IMR-90 (cell line): ENCODE measurements around the gene PALS1. TPM values are rescaled to one million over a fixed set of nuclear protein-coding genes. Genes with fewer than 3 reads are reported as not detected.

Experiments
- ATAC-seq: fragments of 200-7000 bp; cut with Tn5 transposase; 2 replicates; pipeline ENCODE4 v1.9.1; 2020; ENCODE audit warnings: low read depth, mild to moderate bottlenecking, moderate library complexity
- BruUV-seq: library from RNA; stranded (reverse); fragments of 400-500 nt; replicated peaks from 2 replicates; lab custom pipeline; 2021; lab: Mats Ljungman, UMichigan
- CTCF ChIA-PET: fragments of 300-600 bp; formaldehyde crosslinking; extraction: SDS; loops from one replicate; lab custom pipeline; 2021; ENCODE audit warnings: antibody characterized with exemption; lab: Yijun Ruan, JAX
- POLR2A ChIA-PET: fragments of 300-600 bp; sonication (Branson Sonifier 250); formaldehyde crosslinking; loops from one replicate; lab custom pipeline; 2022; ENCODE audit warnings: antibody characterized with exemption; ENCODE audit not compliant: unreplicated experiment; lab: Charles Lee
- DNase-seq: peaks from one replicate; pipeline ENCODE4 v3.0.0; 2013
- H2AFZ ChIP-seq: replicated peaks from 2 replicates; pipeline ENCODE3; 2013; ENCODE audit warnings: low read length, mild to moderate bottlenecking; ENCODE audit not compliant: poor library complexity
- H2AK5ac ChIP-seq: 2 replicates; pipeline ENCODE4 v1.6.1; 2013; ENCODE audit warnings: low read depth, low read length, inconsistent platforms
- H2AK9ac ChIP-seq: replicated peaks from 2 replicates; pipeline ENCODE3; 2013; ENCODE audit warnings: mild to moderate bottlenecking, low read depth, low read length, moderate library complexity; ENCODE audit not compliant: poor library complexity
- H2BK120ac ChIP-seq: 2 replicates; pipeline ENCODE4 v1.6.1; 2013; ENCODE audit warnings: low read depth, low read length, inconsistent platforms
- H2BK15ac ChIP-seq: 3 replicates; pipeline ENCODE4 v1.6.1; 2013; ENCODE audit warnings: low read depth, low read length, inconsistent platforms
- H2BK20ac ChIP-seq: 2 replicates; pipeline ENCODE4 v1.6.1; 2013; ENCODE audit warnings: low read depth, mild to moderate bottlenecking, inconsistent platforms, low read length, moderate library complexity
- H2BK5ac ChIP-seq: 2 replicates; pipeline ENCODE4 v1.6.1; 2013; ENCODE audit warnings: mild to moderate bottlenecking, low read depth, low read length, inconsistent platforms; ENCODE audit not compliant: poor library complexity, severe bottlenecking
- H3K14ac ChIP-seq: replicated peaks from 2 replicates; pipeline ENCODE4 v1.6.1; 2013; ENCODE audit warnings: low read depth, low read length, inconsistent platforms
- H3K18ac ChIP-seq: 2 replicates; pipeline ENCODE4 v1.6.1; 2013; ENCODE audit warnings: low read depth, low read length, control low read depth
- H3K23ac ChIP-seq: 2 replicates; pipeline ENCODE4 v1.6.1; 2013; ENCODE audit warnings: low read depth, low read length, inconsistent platforms
- H3K27ac ChIP-seq: 2 replicates; pipeline ENCODE4 v1.5.1; 2013; ENCODE audit warnings: mild to moderate bottlenecking, control low read depth, low read length; ENCODE audit not compliant: insufficient read depth
- H3K27me3 ChIP-seq: 2 replicates; pipeline ENCODE4 v1.6.1; 2013; ENCODE audit warnings: low read length; ENCODE audit not compliant: control insufficient read depth, insufficient read depth
- H3K36me3 ChIP-seq: 2 replicates; pipeline ENCODE4 v1.6.1; 2013; ENCODE audit warnings: low read length, mixed read lengths; ENCODE audit not compliant: control insufficient read depth, insufficient read depth
- H3K4ac ChIP-seq: 2 replicates; pipeline ENCODE4 v1.6.1; 2013; ENCODE audit warnings: low read depth, low read length, inconsistent platforms
- H3K4me1 ChIP-seq: 2 replicates; pipeline ENCODE4 v1.6.1; 2013; ENCODE audit warnings: low read length, mixed read lengths; ENCODE audit not compliant: control insufficient read depth, insufficient read depth
- H3K4me2 ChIP-seq: 2 replicates; pipeline ENCODE4 v1.6.1; 2013; ENCODE audit warnings: low read depth, mild to moderate bottlenecking, control low read depth, low read length, moderate library complexity
- H3K4me3 ChIP-seq: 2 replicates; pipeline ENCODE4 v1.5.1; 2013; ENCODE audit warnings: low read depth, mild to moderate bottlenecking, control low read depth, low read length, moderate library complexity; ENCODE audit not compliant: insufficient read depth
- H3K56ac ChIP-seq: 2 replicates; pipeline ENCODE4 v1.6.1; 2013; ENCODE audit warnings: low read length, inconsistent platforms; ENCODE audit not compliant: insufficient read depth; ENCODE audit errors: extremely low read depth
- H3K79me1 ChIP-seq, 2 experiments: 2 replicates each; pipeline ENCODE4 v1.6.1; 2013; ENCODE audit warnings: low read length in 2 of 2, inconsistent platforms in 1 of 2, low read depth in 1 of 2
- H3K9ac ChIP-seq: 2 replicates; pipeline ENCODE4 v1.6.1; 2013; ENCODE audit warnings: low read depth, low read length, control low read depth
- H3K9me1 ChIP-seq: 2 replicates; pipeline ENCODE4 v1.6.1; 2013; ENCODE audit warnings: low read length, inconsistent platforms; ENCODE audit not compliant: insufficient read depth
- H3K9me3 ChIP-seq: 2 replicates; pipeline ENCODE4 v1.6.1; 2013; ENCODE audit warnings: low read length; ENCODE audit not compliant: control insufficient read depth, insufficient read depth
- H4K20me1 ChIP-seq: 2 replicates; pipeline ENCODE4 v1.6.1; 2013; ENCODE audit warnings: low read length, inconsistent platforms; ENCODE audit not compliant: insufficient read depth
- H4K5ac ChIP-seq: 2 replicates; pipeline ENCODE4 v1.6.1; 2013; ENCODE audit warnings: mild to moderate bottlenecking, low read depth, low read length, control low read depth
- H4K8ac ChIP-seq, 2 experiments: 2 replicates each; pipeline ENCODE4 v1.6.1; 2013; ENCODE audit warnings: low read depth in 2 of 2, low read length in 2 of 2, control low read depth in 1 of 2, inconsistent platforms in 1 of 2
- H4K91ac ChIP-seq: 2 replicates; pipeline ENCODE4 v1.6.1; 2013; ENCODE audit warnings: low read depth, low read length, inconsistent platforms; ENCODE audit not compliant: insufficient read depth
- BHLHE40 ChIP-seq: fragments of 150-350 bp; IDR thresholded peaks from 2 replicates; pipeline ENCODE4 v1.6.1; 2016; ENCODE audit warnings: mild to moderate bottlenecking, low read depth, low read length
- CEBPB ChIP-seq: IDR thresholded peaks from 2 replicates; pipeline ENCODE4 v1.6.1; 2012; ENCODE audit warnings: low read depth, low read length, improper control_type of control experiment
- CHD1 ChIP-seq: IDR thresholded peaks from 2 replicates; pipeline ENCODE4 v1.6.1; 2012; ENCODE audit warnings: low read depth, low read length, improper control_type of control experiment
- FOS ChIP-seq: fragments of 150-350 bp; IDR thresholded peaks from 2 replicates; pipeline ENCODE4 v1.6.1; 2016; ENCODE audit warnings: low read depth, low read length
- MAFK ChIP-seq: IDR thresholded peaks from 2 replicates; pipeline ENCODE4 v1.6.1; 2012; ENCODE audit warnings: low read depth, low read length, improper control_type of control experiment
- MAZ ChIP-seq: IDR thresholded peaks from 2 replicates; pipeline ENCODE4 v1.6.1; 2012; ENCODE audit warnings: low read depth, mild to moderate bottlenecking, low read length, improper control_type of control experiment, moderate library complexity, borderline replicate concordance
- NFE2L2 ChIP-seq: fragments of 150-350 bp; IDR thresholded peaks from 2 replicates; pipeline ENCODE4 v1.6.1; 2016; ENCODE audit warnings: low read depth, mild to moderate bottlenecking, low read length
- POLR2A ChIP-seq: IDR thresholded peaks from 2 replicates; pipeline ENCODE4 v1.6.1; 2012; ENCODE audit warnings: mild to moderate bottlenecking, low read depth, low read length
- RAD21 ChIP-seq: IDR thresholded peaks from 2 replicates; pipeline ENCODE4 v1.6.1; 2012; ENCODE audit warnings: low read length, improper control_type of control experiment
- RCOR1 ChIP-seq: IDR thresholded peaks from 2 replicates; pipeline ENCODE4 v1.6.1; 2012; ENCODE audit warnings: mild to moderate bottlenecking, low read length, improper control_type of control experiment; ENCODE audit not compliant: insufficient replicate concordance
- RFX5 ChIP-seq: IDR thresholded peaks from 2 replicates; pipeline ENCODE4 v1.8.0; 2012; ENCODE audit warnings: low read depth, mild to moderate bottlenecking, low read length, moderate library complexity
- SMC3 ChIP-seq: fragments of 150-350 bp; IDR thresholded peaks from 2 replicates; pipeline ENCODE4 v1.6.1; 2016; ENCODE audit warnings: low read depth, mild to moderate bottlenecking, antibody characterized with exemption, low read length, moderate library complexity
- USF2 ChIP-seq: fragments of 150-350 bp; IDR thresholded peaks from 2 replicates; pipeline ENCODE4 v1.6.1; 2017; ENCODE audit warnings: mild to moderate bottlenecking, antibody characterized with exemption, low read length, low read depth
- WGBS, 2 experiments: methylation state at CpG; one replicate each; pipeline versions ENCODE4 v1.1.5 to v1.1.7; 2013; ENCODE audit warnings: missing lambda C conversion rate in 2 of 2; ENCODE audit not compliant: insufficient read length in 1 of 2; ENCODE audit errors: extremely low coverage in 2 of 2; 5-methylcytosine and 5-hydroxymethylcytosine counted together
- dilution Hi-C: fragments of 300-500 bp; cut with HindIII; formaldehyde crosslinking; loops from one replicate; pipeline ENCODE4 v1.14.3; 2018; ENCODE audit warnings: low sequenced_read_pairs; ENCODE audit not compliant: unreplicated experiment
- in situ Hi-C: fragments of 300-500 bp; cut with MboI; formaldehyde crosslinking; loops from 3 replicates; pipeline ENCODE4 v1.14.3; 2019; ENCODE audit warnings: low sequenced_read_pairs, inconsistent platforms, mixed read lengths
- intact Hi-C: fragments of 100-400 bp; cut with micrococcal nuclease; formaldehyde crosslinking; loops from 2 replicates; pipeline ENCODE4 v1.10.0; 2022
- polyA plus RNA-seq, 3 experiments: library from polyadenylated mRNA; depleted of rRNA; stranded (reverse); fragments of >200 nt; gene quantifications; 2 replicates each; pipeline ENCODE4 v1.2.3, GENCODE V29; 2012; ENCODE audit warnings: low replicate concordance in 1 of 3
- total RNA-seq: library from RNA; depleted of rRNA; stranded (reverse); fragments of >200 nt; gene quantifications from 2 replicates; pipeline ENCODE4 v1.2.3, GENCODE V29; 2012
- TF ChIP-seq, protein P1 (sequence below): conservative IDR thresholded peaks from 2 replicates; pipeline ENCODE4 v1.5.1; 2012; ENCODE audit warnings: mild to moderate bottlenecking, low read depth, low read length, improper control_type of control experiment
- TF ChIP-seq, protein P2 (sequence below): fragments of 150-350 bp; IDR thresholded peaks from 2 replicates; pipeline ENCODE4 v1.6.1; 2016; ENCODE audit warnings: low read depth, mild to moderate bottlenecking, low read length, moderate library complexity, borderline replicate concordance

The PALS1 gene
- total and polyA plus RNA-seq, 2 of the 4 experiments (the other 2 are of a cell fraction): 17.7 to 40.1 TPM

DNA sequence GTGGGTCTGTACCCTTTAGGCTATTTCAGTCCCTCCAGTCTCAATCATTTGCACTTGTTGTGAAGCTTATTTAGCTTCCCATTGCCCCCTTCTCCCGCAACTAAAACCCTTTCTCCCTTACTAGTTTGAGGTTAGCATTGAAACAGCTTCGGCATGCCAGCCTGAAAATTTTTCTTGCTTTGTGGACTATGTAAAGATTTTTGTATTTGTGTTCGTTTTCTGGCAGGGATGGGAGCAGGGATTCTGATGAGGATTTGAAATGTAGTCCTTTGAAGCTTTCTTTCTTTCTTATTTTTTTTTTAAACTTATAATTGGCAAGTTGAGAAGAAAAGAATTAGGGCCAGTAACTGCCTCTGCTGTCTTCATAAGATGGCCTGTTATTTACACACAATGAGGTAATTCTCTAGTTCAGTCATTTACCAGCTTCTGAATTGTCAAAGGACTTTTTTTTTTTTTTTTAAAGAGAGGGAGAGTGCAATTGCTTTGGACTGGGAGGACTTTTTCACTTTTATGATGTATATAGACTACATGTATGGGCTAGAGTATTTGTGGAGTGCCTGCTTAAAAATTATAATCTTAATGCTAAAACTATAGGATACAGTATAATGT, 29.0 kb downstream of the PALS1 start:
- ChIA-PET CTCF (interaction anchor here (0.6 to 1.2 kb wide), 4 partner anchors 16 to 219 kb away, joined by 3 to 9 read pairs (median 6); no protein-coding TSS in a partner anchor), POLR2A (interaction anchor here (0.6 kb wide), 1 partner anchor 39 kb away, joined by 4 read pairs; no protein-coding TSS in a partner anchor)
- H3K4me3 ChIP-seq: no peak overlapping the region
- peak overlapping the region; percentile 56 for H2BK120ac ChIP-seq
- H2AFZ ChIP-seq: no peak overlapping the region
- H2BK5ac ChIP-seq: peak overlapping the region; percentile 84
- peak overlapping the region; percentile 84 for H3K27ac ChIP-seq
- H2AK9ac ChIP-seq: no peak overlapping the region
- H3K56ac ChIP-seq: no peak overlapping the region
- peaks cover 25% of the 10 kb centered on the region for H4K20me1 ChIP-seq
- peak overlapping the region; percentile 25 for H3K14ac ChIP-seq
- WGBS, 2 experiments: no CpG with 5 or more reads among the region's 3 CpGs
- in situ Hi-C loops (no loop called here), intact Hi-C loops (no loop called here), dilution Hi-C loops (no loop called here)
- peak overlapping the region; percentile 60 for H3K9ac ChIP-seq
- peaks cover 6% of the 10 kb centered on the region for H3K36me3 ChIP-seq
- H3K4ac ChIP-seq: peak overlapping the region; percentile 36; the same call in 1 of the 2 replicates
- ATAC-seq (no peak; the same call in 1 of the 2 replicates), DNase-seq (peak; percentile 22)
- peak overlapping the region; percentile 25; the same call in 1 of the 2 replicates for H2AK5ac ChIP-seq
- peak overlapping the region; percentile 65; the same call in 1 of the 3 replicates for H2BK15ac ChIP-seq
- H3K4me1 ChIP-seq: peaks cover 6% of the 10 kb centered on the region
- no TSS peak for BruUV-seq
- H3K4me2 ChIP-seq: peak overlapping the region; percentile 80
- H3K9me1 ChIP-seq: peaks cover 13% of the 10 kb centered on the region
- peak overlapping the region; percentile 69; the same call in 1 of the 2 replicates for H3K18ac ChIP-seq
- peak overlapping the region; percentile 48 for H3K23ac ChIP-seq
- no peak overlapping the region for H4K8ac ChIP-seq
- H3K79me1 ChIP-seq: peaks cover 18 to 61% of the 10 kb centered on the region in 2 experiments
- no peak overlapping the region for H4K91ac ChIP-seq
- no peaks in the 10 kb centered on the region for H3K9me3 ChIP-seq
- peak overlapping the region; percentile 30; the same call in 1 of the 2 replicates for H4K5ac ChIP-seq
- peak overlapping the region; percentile 79 for H2BK20ac ChIP-seq
- H3K27me3 ChIP-seq: no peaks in the 10 kb centered on the region
- TF ChIP-seq MAZ: no peak
- no peak for TF ChIP-seq CHD1
- TF ChIP-seq, protein P1, sequence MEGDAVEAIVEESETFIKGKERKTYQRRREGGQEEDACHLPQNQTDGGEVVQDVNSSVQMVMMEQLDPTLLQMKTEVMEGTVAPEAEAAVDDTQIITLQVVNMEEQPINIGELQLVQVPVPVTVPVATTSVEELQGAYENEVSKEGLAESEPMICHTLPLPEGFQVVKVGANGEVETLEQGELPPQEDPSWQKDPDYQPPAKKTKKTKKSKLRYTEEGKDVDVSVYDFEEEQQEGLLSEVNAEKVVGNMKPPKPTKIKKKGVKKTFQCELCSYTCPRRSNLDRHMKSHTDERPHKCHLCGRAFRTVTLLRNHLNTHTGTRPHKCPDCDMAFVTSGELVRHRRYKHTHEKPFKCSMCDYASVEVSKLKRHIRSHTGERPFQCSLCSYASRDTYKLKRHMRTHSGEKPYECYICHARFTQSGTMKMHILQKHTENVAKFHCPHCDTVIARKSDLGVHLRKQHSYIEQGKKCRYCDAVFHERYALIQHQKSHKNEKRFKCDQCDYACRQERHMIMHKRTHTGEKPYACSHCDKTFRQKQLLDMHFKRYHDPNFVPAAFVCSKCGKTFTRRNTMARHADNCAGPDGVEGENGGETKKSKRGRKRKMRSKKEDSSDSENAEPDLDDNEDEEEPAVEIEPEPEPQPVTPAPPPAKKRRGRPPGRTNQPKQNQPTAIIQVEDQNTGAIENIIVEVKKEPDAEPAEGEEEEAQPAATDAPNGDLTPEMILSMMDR: no peak
- no peak for TF ChIP-seq POLR2A
- no peak for TF ChIP-seq SMC3
- TF ChIP-seq CEBPB: no peak
- TF ChIP-seq FOS: no peak
- TF ChIP-seq RFX5: no peak
- TF ChIP-seq BHLHE40: no peak
- TF ChIP-seq, protein P2, sequence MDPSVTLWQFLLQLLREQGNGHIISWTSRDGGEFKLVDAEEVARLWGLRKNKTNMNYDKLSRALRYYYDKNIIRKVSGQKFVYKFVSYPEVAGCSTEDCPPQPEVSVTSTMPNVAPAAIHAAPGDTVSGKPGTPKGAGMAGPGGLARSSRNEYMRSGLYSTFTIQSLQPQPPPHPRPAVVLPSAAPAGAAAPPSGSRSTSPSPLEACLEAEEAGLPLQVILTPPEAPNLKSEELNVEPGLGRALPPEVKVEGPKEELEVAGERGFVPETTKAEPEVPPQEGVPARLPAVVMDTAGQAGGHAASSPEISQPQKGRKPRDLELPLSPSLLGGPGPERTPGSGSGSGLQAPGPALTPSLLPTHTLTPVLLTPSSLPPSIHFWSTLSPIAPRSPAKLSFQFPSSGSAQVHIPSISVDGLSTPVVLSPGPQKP: no peak
- TF ChIP-seq RCOR1: no peak
- no peak for TF ChIP-seq NFE2L2
- no peak for TF ChIP-seq MAFK
- no peak for TF ChIP-seq USF2
- TF ChIP-seq RAD21: no peak
